HS-5 (cell line): ENCODE measurements around the gene AP1B1.
A peak's percentile ranks its signal among the peaks of the same experiment; 100 is the strongest.

ENCODE experiments used
- DNase-seq: peaks from one replicate; pipeline ENCODE4 v3.0.0-alpha.2; 2012; ENCODE audit warnings: low read depth

Gene AP1B1

GRCh38 chr22:29313126-29313575 is 75.2 kb downstream of the AP1B1 start:
- no peak for DNase-seq

DNA sequence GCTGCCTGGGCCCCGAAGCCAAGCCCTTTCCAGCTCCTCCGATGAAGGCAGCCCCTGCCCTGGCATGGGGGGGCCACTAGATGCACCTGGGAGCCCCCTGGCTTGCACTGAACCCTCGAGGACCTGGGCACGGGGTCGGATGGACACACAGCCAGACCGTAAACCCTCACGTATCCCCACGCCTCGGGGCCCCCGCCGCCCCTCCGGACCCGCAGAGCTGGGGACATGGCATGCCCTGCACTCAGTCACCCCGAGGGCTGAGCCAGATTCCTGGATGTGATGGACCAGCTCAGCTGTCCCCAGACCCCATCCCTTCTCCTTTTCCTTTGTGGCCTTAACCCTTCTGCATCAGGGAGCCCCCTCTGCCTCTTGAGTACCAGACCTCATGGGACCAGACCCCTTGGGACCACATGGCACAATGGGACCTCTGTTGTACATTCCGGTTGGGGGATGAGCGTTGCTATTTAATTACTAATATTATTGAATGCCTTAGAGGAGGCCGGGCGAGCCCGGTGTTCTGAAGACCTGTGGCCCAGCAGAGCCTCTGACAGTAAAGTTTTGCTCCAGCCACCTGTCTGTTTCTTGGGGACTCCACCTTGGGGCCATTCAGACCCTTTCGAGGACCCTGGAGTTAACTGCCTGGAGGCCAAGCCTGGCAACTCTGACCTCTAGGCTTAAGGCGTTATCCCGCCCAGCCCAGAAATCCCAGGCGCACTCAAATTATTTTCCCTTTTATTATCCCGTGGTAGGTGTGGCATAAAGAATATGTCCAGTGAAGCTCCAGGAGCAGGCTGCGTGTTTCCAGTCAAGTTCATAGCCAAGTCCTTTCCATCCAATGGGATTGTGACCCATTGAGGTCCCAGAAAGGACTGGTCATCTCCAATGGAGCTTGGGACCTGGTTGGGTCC is 75.9 kb downstream of the AP1B1 start:
- no peak for DNase-seq

DNA sequence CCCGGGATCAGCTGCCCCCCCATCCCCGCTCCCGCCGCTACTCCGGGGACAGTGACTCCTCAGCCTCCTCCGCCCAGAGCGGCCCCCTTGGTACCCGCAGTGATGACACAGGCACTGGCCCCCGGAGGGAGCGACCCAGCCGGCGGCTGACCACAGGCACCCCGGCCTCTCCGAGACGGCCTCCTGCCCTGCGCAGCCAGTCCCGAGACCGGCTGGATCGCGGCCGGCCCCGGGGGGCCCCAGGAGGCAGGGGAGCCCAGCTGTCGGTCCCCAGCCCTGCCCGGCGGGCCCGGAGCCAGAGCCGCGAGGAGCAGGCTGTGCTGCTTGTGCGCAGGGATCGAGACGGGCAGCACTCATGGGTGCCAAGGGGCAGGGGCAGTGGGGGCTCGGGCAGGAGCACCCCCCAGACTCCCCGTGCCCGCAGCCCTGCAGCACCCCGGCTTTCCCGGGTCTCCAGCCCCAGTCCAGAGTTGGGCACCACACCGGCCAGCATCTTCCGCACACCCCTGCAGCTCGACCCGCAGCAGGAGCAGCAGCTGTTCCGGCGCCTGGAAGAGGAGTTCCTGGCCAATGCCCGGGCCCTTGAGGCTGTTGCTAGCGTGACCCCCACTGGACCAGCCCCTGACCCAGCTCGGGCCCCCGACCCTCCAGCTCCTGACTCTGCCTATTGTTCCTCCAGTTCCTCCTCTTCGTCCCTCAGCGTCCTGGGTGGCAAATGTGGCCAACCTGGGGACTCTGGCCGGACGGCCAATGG is 76.7 kb downstream of the AP1B1 start:
- DNase-seq: no peak

DNA sequence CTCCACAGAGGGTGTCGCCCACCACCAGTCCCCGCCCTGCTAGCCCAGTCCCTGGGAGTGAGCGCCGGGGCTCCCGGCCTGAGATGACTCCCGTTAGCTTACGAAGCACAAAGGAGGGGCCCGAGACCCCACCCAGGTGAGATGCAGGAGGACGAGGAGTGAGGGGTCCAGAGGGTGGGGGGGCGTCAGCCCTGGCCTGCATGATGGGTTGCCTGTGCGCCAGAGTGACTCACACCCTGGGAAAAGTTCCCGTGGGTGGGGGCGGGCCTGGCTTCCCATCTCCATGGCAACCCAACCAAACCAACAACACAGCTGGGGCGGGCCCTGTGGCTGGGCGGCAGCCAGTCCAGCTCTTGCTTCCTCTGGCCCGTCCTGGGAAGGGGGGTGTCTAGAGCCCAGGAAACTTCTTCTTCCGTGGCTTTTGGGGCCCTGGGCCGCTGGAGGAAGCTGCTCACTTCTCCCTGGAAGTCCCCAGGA is 77.5 kb downstream of the AP1B1 start:
- DNase-seq: peak; percentile 81

GRCh38 chr22:29310065-29310862 is 78.1 kb downstream of the AP1B1 start:
- no peak for DNase-seq

GRCh38 chr22:29309332-29310064 is 78.9 kb downstream of the AP1B1 start:
- no peak for DNase-seq

DNA sequence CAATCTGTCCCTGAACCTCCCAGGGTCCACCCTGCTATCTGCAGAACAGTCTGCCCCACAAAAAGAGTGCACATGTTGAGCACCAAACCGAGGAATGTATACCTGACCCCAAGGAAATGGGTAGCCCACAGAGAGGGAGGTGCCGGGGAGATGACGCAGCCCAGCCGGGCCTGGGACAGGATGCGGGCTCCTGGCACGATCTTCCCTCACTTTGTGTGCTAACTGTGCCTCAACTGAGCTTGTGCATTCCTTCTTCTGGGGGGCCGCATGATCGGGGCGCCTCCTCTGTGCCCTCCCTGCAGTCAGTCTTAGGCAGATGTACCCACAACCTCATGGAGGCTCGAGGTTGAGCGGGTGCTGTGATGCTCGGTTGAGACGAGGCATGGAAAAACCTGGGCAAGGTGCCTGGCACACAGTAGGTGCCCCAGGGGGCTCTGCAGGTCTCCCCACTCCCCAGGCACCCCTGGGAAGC is 79.5 kb downstream of the AP1B1 start:
- peak; percentile 33 for DNase-seq

DNA sequence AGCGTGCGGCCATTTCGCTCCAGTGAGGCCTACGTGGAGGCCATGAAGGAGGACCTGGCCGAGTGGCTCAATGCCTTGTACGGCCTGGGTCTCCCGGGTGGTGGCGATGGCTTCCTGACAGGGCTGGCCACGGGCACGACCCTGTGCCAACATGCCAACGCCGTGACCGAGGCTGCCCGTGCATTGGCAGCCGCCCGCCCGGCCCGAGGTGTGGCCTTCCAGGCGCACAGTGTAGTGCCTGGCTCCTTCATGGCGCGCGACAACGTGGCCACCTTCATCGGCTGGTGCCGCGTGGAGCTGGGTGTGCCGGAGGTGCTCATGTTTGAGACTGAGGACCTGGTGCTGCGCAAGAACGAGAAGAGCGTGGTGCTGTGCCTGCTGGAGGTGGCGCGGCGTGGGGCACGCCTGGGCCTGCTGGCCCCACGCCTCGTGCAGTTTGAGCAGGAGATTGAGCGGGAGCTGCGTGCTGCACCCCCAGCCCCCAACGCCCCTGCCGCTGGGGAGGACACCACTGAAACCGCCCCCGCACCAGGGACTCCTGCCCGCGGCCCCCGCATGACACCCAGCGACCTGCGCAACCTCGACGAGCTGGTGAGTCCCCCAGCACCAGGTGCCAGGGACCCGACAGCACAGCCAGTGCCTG is 80.1 kb downstream of the AP1B1 start:
- no peak for DNase-seq

- DNase-seq: no peak
Observed at GRCh38 chr22:29307596-29308147, 80.7 kb downstream of the AP1B1 start.

GRCh38 chr22:29306835-29307595 is 81.4 kb downstream of the AP1B1 start:
- no peak for DNase-seq

GRCh38 chr22:29306175-29306834 is 82.1 kb downstream of the AP1B1 start, which contains the start of gene GAS2L1:
GAS2L1 (plus strand) TSS chr22:29306650; CDS start chr22:29308106, 1,456 bp downstream.
- peak; percentile 31 for DNase-seq

GRCh38 chr22:29305836-29306174 is 82.6 kb downstream of the AP1B1 start:
- DNase-seq: no peak

- DNase-seq: no peak
Observed at GRCh38 chr22:29302681-29303465, 85.5 kb downstream of the AP1B1 start.

GRCh38 chr22:29302402-29302680 is 86.0 kb downstream of the AP1B1 start:
- DNase-seq: no peak

GRCh38 chr22:29301716-29302401 is 86.5 kb downstream of the AP1B1 start:
- DNase-seq: no peak

DNA sequence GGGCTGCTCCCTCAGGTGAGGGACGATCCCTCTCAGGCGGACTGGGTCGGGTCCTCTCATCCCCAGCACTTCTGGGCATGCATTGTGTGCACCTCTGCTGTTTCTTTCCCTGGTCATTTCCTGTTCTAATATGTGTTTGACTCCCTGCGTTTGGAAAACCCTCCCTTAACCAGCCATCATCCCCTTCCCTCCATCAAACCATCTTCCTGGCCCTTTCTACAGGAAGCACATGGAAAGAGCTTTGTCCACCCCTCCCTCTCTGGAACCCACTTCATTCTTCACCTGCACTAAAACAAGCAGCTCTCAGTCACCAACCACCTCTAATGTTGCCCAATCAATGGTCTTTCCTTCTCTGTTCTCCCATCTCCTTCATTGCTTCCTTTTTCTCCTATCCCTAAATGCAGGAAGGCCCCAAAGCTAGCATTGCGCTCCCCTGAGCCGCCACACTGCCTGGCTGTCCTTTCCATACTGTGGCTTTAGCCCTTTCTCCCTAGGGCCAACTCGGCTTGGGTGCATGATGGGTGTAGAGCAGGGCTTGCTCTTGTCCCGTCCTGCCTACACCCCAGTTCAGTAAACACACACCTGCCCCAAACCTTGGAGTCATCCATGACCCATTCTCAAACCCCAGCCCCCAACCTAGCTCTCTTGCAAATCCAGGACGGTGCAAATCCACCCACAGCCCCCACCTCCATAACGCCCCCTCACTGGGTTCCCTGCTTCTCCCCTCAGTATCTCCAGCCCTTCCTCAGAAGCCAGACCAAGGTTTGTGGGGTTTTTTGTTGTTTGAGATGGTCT is 87.4 kb downstream of the AP1B1 start:
- DNase-seq: no peak

DNA sequence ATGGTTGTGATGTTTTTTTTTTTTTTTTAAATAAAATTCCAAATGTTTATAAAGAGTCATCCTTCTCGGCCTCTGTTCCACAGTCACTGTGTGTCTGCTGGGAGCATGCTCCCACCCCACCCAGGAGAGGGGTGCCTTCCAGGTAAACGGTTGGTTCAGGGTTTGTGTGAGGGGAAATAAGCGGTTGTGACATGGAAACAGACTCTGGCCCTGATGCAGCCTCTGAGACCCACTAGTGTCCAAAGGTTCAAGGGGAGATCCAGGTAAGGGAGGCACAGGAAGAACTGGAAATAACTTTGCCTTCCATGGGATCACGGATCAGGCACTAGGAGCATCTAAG is 87.9 kb downstream of the AP1B1 start:
- DNase-seq: no peak
